Endodermal cell (in vitro differentiated cells): ENCODE data around the gene MAP3K5. TPM values are rescaled to one million over a fixed set of nuclear protein-coding genes. Genes with fewer than 3 reads are reported as not detected.

Experiments used
- DNase-seq: peaks from one replicate; pipeline ENCODE4 v3.0.0-alpha.2; 2017
- H3K27ac ChIP-seq: 2 replicates; pipeline ENCODE4 v1.5.1; 2013; ENCODE audit warnings: mild to moderate bottlenecking, low read depth, low read length, moderate library complexity
- H3K27me3 ChIP-seq: 2 replicates; pipeline ENCODE4 v1.6.1; 2013; ENCODE audit warnings: mild to moderate bottlenecking, low read length, moderate library complexity; ENCODE audit not compliant: insufficient read depth, control insufficient read depth, poor library complexity, severe bottlenecking
- H3K36me3 ChIP-seq: 2 replicates; pipeline ENCODE4 v1.7.0; 2013; ENCODE audit warnings: mild to moderate bottlenecking, low read length, moderate library complexity; ENCODE audit not compliant: control insufficient read depth, insufficient read depth
- H3K4me1 ChIP-seq: one replicate; pipeline ENCODE4 v1.7.0; 2013; ENCODE audit warnings: low read length; ENCODE audit not compliant: control insufficient read depth, insufficient read depth
- H3K4me3 ChIP-seq: 2 replicates; pipeline ENCODE4 v1.5.1; 2013; ENCODE audit warnings: mild to moderate bottlenecking, low read length, moderate library complexity
- H3K9ac ChIP-seq: 2 replicates; pipeline ENCODE4 v1.6.1; 2013; ENCODE audit warnings: mild to moderate bottlenecking, low read length, moderate library complexity; ENCODE audit not compliant: poor library complexity, severe bottlenecking; ENCODE audit errors: extremely low read depth
- H3K9me3 ChIP-seq: 2 replicates; pipeline ENCODE4 v1.6.1; 2013; ENCODE audit warnings: mild to moderate bottlenecking, low read length, moderate library complexity; ENCODE audit not compliant: control insufficient read depth
- H3K27ac Mint-ChIP-seq: 2 replicates; pipeline ENCODE4 v1.8.0; 2020; ENCODE audit warnings: mixed read lengths
- H3K27me3 Mint-ChIP-seq: 2 replicates; pipeline ENCODE4 v1.8.0; 2021; ENCODE audit warnings: mild to moderate bottlenecking, mixed read lengths; ENCODE audit not compliant: insufficient read depth
- H3K36me3 Mint-ChIP-seq: 2 replicates; pipeline ENCODE4 v1.8.0; 2020; ENCODE audit warnings: low read depth, mixed read lengths
- H3K4me1 Mint-ChIP-seq: 2 replicates; pipeline ENCODE4 v1.8.0; 2020; ENCODE audit warnings: mixed read lengths
- H3K4me3 Mint-ChIP-seq: 2 replicates; pipeline ENCODE4 v1.8.0; 2020; ENCODE audit warnings: mild to moderate bottlenecking, moderate library complexity, mixed read lengths
- H3K9me3 Mint-ChIP-seq: 2 replicates; pipeline ENCODE4 v1.8.0; 2020; ENCODE audit warnings: mild to moderate bottlenecking, mixed read lengths
- WGBS, 2 experiments: methylation state at CpG; one replicate each; pipeline versions ENCODE4 v1.1.5 to v1.1.7; 2013; ENCODE audit warnings: missing lambda C conversion rate in 2 of 2, mixed read lengths in 1 of 2; ENCODE audit not compliant: insufficient coverage in 1 of 2, insufficient read length in 1 of 2; 5-methylcytosine and 5-hydroxymethylcytosine counted together
- total RNA-seq, 2 donors: library from RNA; stranded (reverse); fragmentation: NEBNext Ultra II Directional in 1 of 2; extraction: Animal tissue kit (Norgen Biotek cat#: 25700) in 1 of 2; gene quantifications; 2 replicates in 1 of 2; 3 replicates in 1 of 2; pipeline ENCODE4 v1.2.1, GENCODE V29; 2021
- TF ChIP-seq, protein P1 (sequence below): fragments of 200-600 bp; sonication (generic); conservative IDR thresholded peaks from 2 replicates; pipeline ENCODE4 v1.5.0; 2021; ENCODE audit warnings: antibody characterized with exemption, mild to moderate bottlenecking

The MAP3K5 gene
- total RNA-seq, 2 donors from 2014 or later, result 1.6 to 3.4 TPM

- Mint-ChIP-seq H3K27me3 (no peaks in the 10 kb centered on the region), H3K27ac (no peak overlapping the region), H3K4me1 (peaks cover 10% of the 10 kb centered on the region), H3K4me3 (no peak overlapping the region), H3K9me3 (peaks cover 2% of the 10 kb centered on the region), H3K36me3 (no peaks in the 10 kb centered on the region)
- Histone ChIP-seq H3K9me3 (no peaks in the 10 kb centered on the region), H3K4me1 (no peaks in the 10 kb centered on the region), H3K27me3 (no peaks in the 10 kb centered on the region), H3K4me3 (no peak overlapping the region), H3K9ac (no peak overlapping the region), H3K36me3 (no peaks in the 10 kb centered on the region), H3K27ac (no peak overlapping the region)
- TF ChIP-seq, protein P1, sequence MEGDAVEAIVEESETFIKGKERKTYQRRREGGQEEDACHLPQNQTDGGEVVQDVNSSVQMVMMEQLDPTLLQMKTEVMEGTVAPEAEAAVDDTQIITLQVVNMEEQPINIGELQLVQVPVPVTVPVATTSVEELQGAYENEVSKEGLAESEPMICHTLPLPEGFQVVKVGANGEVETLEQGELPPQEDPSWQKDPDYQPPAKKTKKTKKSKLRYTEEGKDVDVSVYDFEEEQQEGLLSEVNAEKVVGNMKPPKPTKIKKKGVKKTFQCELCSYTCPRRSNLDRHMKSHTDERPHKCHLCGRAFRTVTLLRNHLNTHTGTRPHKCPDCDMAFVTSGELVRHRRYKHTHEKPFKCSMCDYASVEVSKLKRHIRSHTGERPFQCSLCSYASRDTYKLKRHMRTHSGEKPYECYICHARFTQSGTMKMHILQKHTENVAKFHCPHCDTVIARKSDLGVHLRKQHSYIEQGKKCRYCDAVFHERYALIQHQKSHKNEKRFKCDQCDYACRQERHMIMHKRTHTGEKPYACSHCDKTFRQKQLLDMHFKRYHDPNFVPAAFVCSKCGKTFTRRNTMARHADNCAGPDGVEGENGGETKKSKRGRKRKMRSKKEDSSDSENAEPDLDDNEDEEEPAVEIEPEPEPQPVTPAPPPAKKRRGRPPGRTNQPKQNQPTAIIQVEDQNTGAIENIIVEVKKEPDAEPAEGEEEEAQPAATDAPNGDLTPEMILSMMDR, result no peak
- WGBS, 2 experiments, result 98% methylated on average over 3 of the region's 3 CpGs; no CpG with 5 or more reads in 1 of the 2 experiments
- DNase-seq, result no peak
Measured at GRCh38 chr6:136726837-136727557, 65.3 kb downstream of the MAP3K5 start.

- H3K4me3 Mint-ChIP-seq, result no peak overlapping the region
- no peaks in the 10 kb centered on the region for H3K36me3 ChIP-seq
- no peaks in the 10 kb centered on the region for H3K36me3 Mint-ChIP-seq
- H3K4me3 ChIP-seq, result no peak overlapping the region
- TF ChIP-seq, protein P1, result no peak
- H3K4me1 ChIP-seq, result no peaks in the 10 kb centered on the region
- H3K27me3 ChIP-seq, result no peaks in the 10 kb centered on the region
- WGBS, 2 experiments, result 90 to 93% methylated on average over 3 to 4 of the region's 4 CpGs
- no peaks in the 10 kb centered on the region for H3K9me3 ChIP-seq
- no peak overlapping the region for H3K27ac ChIP-seq
- H3K9ac ChIP-seq, result no peak overlapping the region
- DNase-seq, result no peak
- H3K4me1 Mint-ChIP-seq, result peaks cover 3% of the 10 kb centered on the region
- H3K27ac Mint-ChIP-seq, result no peak overlapping the region
- H3K27me3 Mint-ChIP-seq, result no peaks in the 10 kb centered on the region
- peaks cover 5% of the 10 kb centered on the region for H3K9me3 Mint-ChIP-seq
Measured at GRCh38 chr6:136725124-136725523, 67.2 kb downstream of the MAP3K5 start.

GRCh38 chr6:136723780-136724179 lies 68.5 kb downstream of the MAP3K5 start:
- no peak for DNase-seq
- Mint-ChIP-seq H3K4me1 (peaks cover 5% of the 10 kb centered on the region), H3K27ac (no peak overlapping the region), H3K4me3 (no peak overlapping the region), H3K36me3 (no peaks in the 10 kb centered on the region), H3K9me3 (peaks cover 3% of the 10 kb centered on the region), H3K27me3 (no peaks in the 10 kb centered on the region)
- Histone ChIP-seq H3K9ac (no peak overlapping the region), H3K27me3 (no peaks in the 10 kb centered on the region), H3K4me1 (no peaks in the 10 kb centered on the region), H3K9me3 (no peaks in the 10 kb centered on the region), H3K4me3 (no peak overlapping the region), H3K36me3 (no peaks in the 10 kb centered on the region), H3K27ac (no peak overlapping the region)
- TF ChIP-seq, protein P1, result no peak
- 29% methylated on average over 1 of the region's 1 CpG; no CpG with 5 or more reads in 1 of the 2 experiments for WGBS, 2 experiments
